ENCODE measurements around the gene GLTP.
"Not testable (repeated sequence)": the region's sequence is repeated elsewhere in the genome, so short reads cannot be mapped to it uniquely, and the experiment has no call there.

The GLTP gene

GRCh38 chr12:109900752-109901580, 20.6 kb upstream of the GLTP start:
- no peak for DNase-seq

- DNase-seq = peak; percentile 79
These were observed 19.7 kb upstream of the GLTP start, which contains the start of gene TCHP for GRCh38 chr12:109899783-109900751. TCHP (plus strand) TSS chr12:109900274; CDS start chr12:109903027, 2,753 bp downstream.

- DNase-seq = not testable (repeated sequence)
These were observed 19.0 kb upstream of the GLTP start for GRCh38 chr12:109899345-109899744.

GRCh38 chr12:109897029-109897428, 16.7 kb upstream of the GLTP start:
- DNase-seq = no peak

- DNase-seq = no peak
These were observed 15.8 kb upstream of the GLTP start for GRCh38 chr12:109896188-109896587.

GRCh38 chr12:109894939-109895338, 14.6 kb upstream of the GLTP start:
- no peak for DNase-seq

- DNase-seq = no peak
These were observed 13.1 kb upstream of the GLTP start for GRCh38 chr12:109893261-109893995.

GRCh38 chr12:109892748-109893147, 12.4 kb upstream of the GLTP start:
- no peak for DNase-seq

- no peak for DNase-seq
These were observed 11.9 kb upstream of the GLTP start for GRCh38 chr12:109892165-109892715.

GRCh38 chr12:109891731-109892130, 11.4 kb upstream of the GLTP start:
- not testable (repeated sequence) for DNase-seq

GRCh38 chr12:109890620-109891170, 10.4 kb upstream of the GLTP start:
- no peak for DNase-seq

GRCh38 chr12:109888179-109889020, 8.1 kb upstream of the GLTP start:
- DNase-seq = no peak

- DNase-seq = no peak
These were observed 5.3 kb upstream of the GLTP start for GRCh38 chr12:109885616-109886015.

- DNase-seq = no peak
These were observed 3.1 kb upstream of the GLTP start for GRCh38 chr12:109883461-109883860.

GRCh38 chr12:109881752-109882151, 1.4 kb upstream of the GLTP start:
- no peak for DNase-seq

GRCh38 chr12:109880938-109881337, 597 bp upstream of the GLTP start:
- DNase-seq = no peak

- no peak for DNase-seq
These were observed 844 bp downstream of the GLTP start for GRCh38 chr12:109879351-109880042.

GRCh38 chr12:109878749-109879148, 1.6 kb downstream of the GLTP start:
- no peak for DNase-seq

- no peak for DNase-seq
These were observed 2.1 kb downstream of the GLTP start for GRCh38 chr12:109878247-109878625.

GRCh38 chr12:109877504-109878246, 2.7 kb downstream of the GLTP start:
- no peak for DNase-seq

Measured in NCI-H2171 (cell line).